Measurements from ENCODE around the gene F13B.
"Not testable (repeated sequence)": the region's sequence is repeated elsewhere in the genome, so short reads cannot be mapped to it uniquely, and the experiment has no call there.

Gene F13B

GRCh38 chr1:197036861-197037260 lies 30.2 kb downstream of the F13B start:
- CTCF ChIA-PET: no interaction called here
- TF ChIP-seq CTCF (IDR thresholded peaks at IDR 0.05; ENCODE audit: insufficient read depth, low read length, missing control alignments): no peak
- POLR2A ChIA-PET: no interaction called here
- DNase-seq (ENCODE audit: low read depth, low spot score): no peak
- H3K4me3 ChIP-seq (ENCODE audit: low read depth, low read length): no peak overlapping the region

- POLR2A ChIA-PET; DNase-seq (ENCODE audit: low read depth, low spot score); H3K4me3 ChIP-seq (ENCODE audit: low read depth, low read length): not testable (repeated sequence)
- CTCF ChIA-PET: interaction anchor here (1.2 kb wide), 1 partner anchor 146 kb away, joined by 3 read pairs; no protein-coding TSS in a partner anchor
Measured at GRCh38 chr1:197034631-197035339, 32.3 kb downstream of the F13B start.

- ChIA-PET POLR2A (no interaction called here), CTCF (no interaction called here)
- TF ChIP-seq CTCF (IDR thresholded peaks at IDR 0.05; ENCODE audit: insufficient read depth, low read length, missing control alignments): no peak
- no peak overlapping the region for H3K4me3 ChIP-seq (ENCODE audit: low read depth, low read length)
- no peak for DNase-seq (ENCODE audit: low read depth, low spot score)
Measured at GRCh38 chr1:197029749-197030148, 37.3 kb downstream of the F13B start.

- CTCF ChIA-PET: no interaction called here
- no peak overlapping the region for H3K4me3 ChIP-seq (ENCODE audit: low read depth, low read length)
- POLR2A ChIA-PET: no interaction called here
- no peak for TF ChIP-seq CTCF (IDR thresholded peaks at IDR 0.05; ENCODE audit: insufficient read depth, low read length, missing control alignments)
- DNase-seq (ENCODE audit: low read depth, low spot score): no peak
Measured at GRCh38 chr1:197027359-197027758, 39.7 kb downstream of the F13B start.

GRCh38 chr1:197024460-197024859 lies 42.6 kb downstream of the F13B start:
- no peak overlapping the region for H3K4me3 ChIP-seq (ENCODE audit: low read depth, low read length)
- CTCF ChIA-PET: no interaction called here
- POLR2A ChIA-PET: no interaction called here
- peak; percentile 31 for DNase-seq (ENCODE audit: low read depth, low spot score)
- no peak for TF ChIP-seq CTCF (IDR thresholded peaks at IDR 0.05; ENCODE audit: insufficient read depth, low read length, missing control alignments)

- CTCF ChIA-PET: interaction anchor here (1.0 kb wide), 1 partner anchor 10 kb away, joined by 3 read pairs; no protein-coding TSS in a partner anchor
- no peak overlapping the region for H3K4me3 ChIP-seq (ENCODE audit: low read depth, low read length)
- no peak for TF ChIP-seq CTCF (IDR thresholded peaks at IDR 0.05; ENCODE audit: insufficient read depth, low read length, missing control alignments)
- DNase-seq (ENCODE audit: low read depth, low spot score): no peak
- POLR2A ChIA-PET: no interaction called here
Measured at GRCh38 chr1:197021716-197022115, 45.3 kb downstream of the F13B start.

GRCh38 chr1:197017558-197018146 lies 49.4 kb downstream of the F13B start:
- ChIA-PET CTCF (no interaction called here), POLR2A (no interaction called here)

More at GRCh38 chr1:197017558-197018146, 49.4 kb downstream of the F13B start:
- H3K4me3 ChIP-seq (ENCODE audit: low read depth, low read length): no peak overlapping the region
- TF ChIP-seq CTCF (IDR thresholded peaks at IDR 0.05; ENCODE audit: insufficient read depth, low read length, missing control alignments): no peak
- DNase-seq (ENCODE audit: low read depth, low spot score): no peak

Measured in AG04449 (cell line).